NCI-H226 (cell line): Measurements from ENCODE around the gene TMEM185A.
"Not testable (repeated sequence)": the region's sequence is repeated elsewhere in the genome, so short reads cannot be mapped to it uniquely, and the experiment has no call there.

ENCODE experiments used
- DNase-seq: peaks from one replicate; pipeline ENCODE4 v3.0.0-alpha.2; 2015

Gene TMEM185A

DNA sequence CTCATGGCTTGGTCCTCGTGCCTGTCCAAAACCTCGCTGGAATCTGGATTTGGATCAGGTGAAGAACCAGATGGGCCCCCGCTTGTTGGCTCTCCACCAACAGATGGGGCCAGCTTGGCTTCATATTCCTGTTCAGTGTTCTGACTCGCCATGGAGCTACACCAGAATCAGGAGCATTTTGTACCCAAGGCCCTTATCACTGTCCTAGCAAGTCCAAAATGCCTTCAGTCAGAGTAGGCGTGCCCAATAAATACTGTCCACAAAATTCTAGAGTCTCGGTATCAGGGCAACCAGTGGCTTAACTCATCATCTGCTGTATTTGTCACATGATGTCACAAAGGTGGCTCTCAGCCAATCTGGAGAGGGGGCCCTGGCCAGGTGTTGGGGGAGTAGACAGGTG, 81.9 kb downstream of the TMEM185A start, which contains the start of gene HSFX3:
Gene HSFX3, minus strand, starts transcription at position 224 of the 400 bp plus-strand sequence. Its CDS starts 72 bp downstream, at position 152.
- DNase-seq = not testable (repeated sequence)

DNA sequence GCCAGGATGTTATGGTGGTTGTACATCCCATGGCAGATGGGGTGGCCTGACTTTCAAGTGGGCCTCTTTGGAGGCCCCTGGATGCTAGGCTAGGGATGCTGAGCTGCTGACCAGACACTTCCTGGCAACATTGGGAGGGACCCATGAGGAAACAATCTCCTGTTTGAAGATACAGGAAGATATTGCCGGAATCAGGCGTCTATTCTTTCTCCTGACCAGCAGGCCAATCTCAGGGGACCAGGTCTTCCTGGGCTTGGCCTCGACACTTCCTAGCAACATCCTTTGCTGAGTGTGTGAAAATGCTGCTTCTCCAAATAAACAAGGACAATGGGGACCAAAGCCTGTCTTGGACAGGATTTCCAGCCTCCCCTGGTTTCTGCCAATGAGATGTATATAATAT, 83.8 kb downstream of the TMEM185A start:
- DNase-seq = not testable (repeated sequence)

DNA sequence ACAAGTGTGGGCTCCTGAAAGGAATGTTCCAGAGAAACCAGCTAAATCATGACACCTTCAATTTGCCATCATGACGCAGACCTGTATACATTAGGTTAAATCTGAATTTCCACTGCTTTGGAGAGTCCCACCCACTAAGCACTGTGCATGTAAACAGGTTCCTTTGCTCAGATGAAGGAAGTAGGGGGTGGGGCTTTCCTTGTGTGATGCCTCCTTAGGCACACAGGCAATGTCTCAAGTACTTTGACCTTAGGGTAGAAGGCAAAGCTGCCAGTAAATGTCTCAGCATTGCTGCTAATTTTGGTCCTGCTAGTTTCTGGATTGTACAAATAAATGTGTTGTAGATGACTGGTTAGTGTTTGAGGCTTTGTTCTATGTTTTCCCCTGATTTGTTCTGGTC, 84.6 kb downstream of the TMEM185A start:
- DNase-seq = not testable (repeated sequence)
